Measurements from ENCODE around the gene ICOSLG.
"Not testable (repeated sequence)": the region's sequence is repeated elsewhere in the genome, so short reads cannot be mapped to it uniquely, and the experiment has no call there.

ICOSLG gene

DNA sequence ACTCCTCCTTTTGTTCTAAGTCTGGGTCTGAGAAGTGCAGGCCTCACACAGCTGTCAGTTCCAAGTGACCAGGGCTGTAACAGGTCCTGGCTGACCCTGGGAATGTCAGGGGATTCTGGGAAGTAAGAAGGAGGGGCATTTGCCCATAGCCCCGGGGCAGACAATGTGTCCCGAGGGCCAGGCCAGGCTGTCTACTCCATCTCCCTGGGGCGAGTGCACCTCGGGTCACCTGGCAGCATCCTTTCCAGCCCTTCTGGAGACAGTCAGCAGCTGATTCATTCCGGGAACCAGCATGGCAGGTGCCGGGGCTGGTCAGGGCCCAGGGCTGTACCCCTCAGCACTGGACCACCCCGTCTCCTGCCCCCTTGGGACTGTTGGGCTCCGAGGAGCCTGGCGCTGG, 13.1 kb downstream of the ICOSLG start:
- DNase-seq (ENCODE audit: low read depth in 3 of 3, low spot score in 1 of 3): not testable (repeated sequence)

GRCh38 chr21:44225605-44226004, 15.1 kb downstream of the ICOSLG start:
- DNase-seq (ENCODE audit: low read depth in 3 of 3, low spot score in 1 of 3): not testable (repeated sequence)

DNA sequence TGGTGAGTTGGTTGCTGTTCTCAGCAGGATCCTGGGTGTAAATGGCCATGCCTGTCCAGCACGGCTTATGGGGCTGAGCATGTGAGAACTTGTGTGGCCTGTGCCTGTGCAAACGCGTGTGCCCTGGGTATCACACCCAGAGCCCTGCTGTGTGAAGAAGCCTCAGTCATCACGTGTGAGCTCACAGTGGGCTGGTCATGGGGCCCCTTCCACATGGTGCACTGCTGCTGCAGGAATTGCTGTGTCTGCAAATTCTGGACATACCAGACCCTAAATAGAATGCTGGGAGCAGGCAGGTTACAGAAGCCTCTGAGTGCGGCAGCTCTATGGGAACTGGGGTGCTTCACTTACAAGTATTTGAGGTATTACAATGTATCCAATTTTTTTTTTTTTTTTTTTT, 17.4 kb downstream of the ICOSLG start:
- DNase-seq (ENCODE audit: low read depth in 3 of 3, low spot score in 1 of 3): not testable (repeated sequence)

DNA sequence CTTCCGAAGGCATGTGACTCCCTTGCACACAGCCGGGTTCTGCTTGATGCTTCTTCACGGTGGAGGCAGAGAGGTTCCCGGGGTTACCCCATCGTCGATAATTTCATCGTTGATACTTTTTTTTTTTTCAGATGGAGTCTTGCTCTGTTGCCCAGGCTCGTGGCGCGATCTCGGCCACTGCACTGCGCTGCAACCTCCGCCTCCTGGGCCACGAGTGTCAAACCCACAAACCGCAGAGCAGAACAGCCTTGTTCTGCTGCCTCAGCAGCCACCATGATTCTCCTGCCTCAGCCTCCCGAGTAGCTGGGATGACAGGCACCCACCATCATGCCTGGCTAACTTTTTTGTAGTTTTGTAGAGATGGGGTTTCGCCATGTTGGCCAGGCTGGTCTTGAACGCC, 20.1 kb downstream of the ICOSLG start:
- not testable (repeated sequence) for DNase-seq (ENCODE audit: low read depth in 3 of 3, low spot score in 1 of 3)

DNA sequence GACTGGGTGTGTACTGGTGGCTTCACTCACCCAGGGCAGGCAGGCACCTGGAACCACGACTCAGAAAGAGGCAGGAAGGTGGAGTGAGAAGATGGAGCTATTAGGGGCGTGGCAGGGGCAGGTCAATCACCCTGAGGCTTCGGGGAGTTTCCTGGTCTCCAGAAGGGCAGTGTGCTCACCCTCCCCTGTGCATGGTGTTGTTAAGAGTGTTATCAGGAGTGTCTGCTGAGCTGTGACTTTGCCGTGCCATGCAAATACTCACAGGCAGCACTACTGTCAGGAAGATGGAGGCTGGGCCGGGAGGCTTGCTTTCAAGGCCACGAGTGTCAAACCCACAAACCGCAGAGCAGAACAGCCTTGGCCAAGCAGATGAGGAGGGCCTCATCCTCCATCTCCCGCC, 22.3 kb downstream of the ICOSLG start:
- DNase-seq (ENCODE audit: low read depth in 3 of 3, low spot score in 1 of 3): not testable (repeated sequence)

GRCh38 chr21:44211978-44212377, 28.8 kb downstream of the ICOSLG start:
- not testable (repeated sequence) for DNase-seq (ENCODE audit: low read depth in 3 of 3, low spot score in 1 of 3)

DNA sequence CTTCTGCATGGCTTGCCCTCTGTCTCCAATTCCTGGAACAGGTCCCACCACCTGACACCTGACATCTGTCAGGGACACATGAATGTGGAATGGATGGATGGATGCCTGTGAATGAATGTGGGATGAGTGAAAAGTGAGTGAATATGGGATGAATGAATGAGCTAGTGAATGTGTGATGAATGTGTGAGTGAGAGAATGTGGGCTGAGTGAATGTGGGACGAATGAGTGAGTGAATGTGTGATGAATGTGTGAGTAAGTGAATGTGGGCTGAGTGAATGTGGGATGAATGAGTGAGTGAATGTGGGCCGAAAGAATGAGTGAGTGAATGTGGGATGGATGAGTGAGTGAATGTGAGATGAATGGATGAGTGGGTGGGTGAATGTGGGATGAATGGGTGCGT, 29.2 kb downstream of the ICOSLG start:
- not testable (repeated sequence) for DNase-seq (ENCODE audit: low read depth in 3 of 3, low spot score in 1 of 3)

GRCh38 chr21:44207860-44208646, 32.7 kb downstream of the ICOSLG start:
- DNase-seq (ENCODE audit: low read depth in 3 of 3, low spot score in 1 of 3): not testable (repeated sequence)

DNA sequence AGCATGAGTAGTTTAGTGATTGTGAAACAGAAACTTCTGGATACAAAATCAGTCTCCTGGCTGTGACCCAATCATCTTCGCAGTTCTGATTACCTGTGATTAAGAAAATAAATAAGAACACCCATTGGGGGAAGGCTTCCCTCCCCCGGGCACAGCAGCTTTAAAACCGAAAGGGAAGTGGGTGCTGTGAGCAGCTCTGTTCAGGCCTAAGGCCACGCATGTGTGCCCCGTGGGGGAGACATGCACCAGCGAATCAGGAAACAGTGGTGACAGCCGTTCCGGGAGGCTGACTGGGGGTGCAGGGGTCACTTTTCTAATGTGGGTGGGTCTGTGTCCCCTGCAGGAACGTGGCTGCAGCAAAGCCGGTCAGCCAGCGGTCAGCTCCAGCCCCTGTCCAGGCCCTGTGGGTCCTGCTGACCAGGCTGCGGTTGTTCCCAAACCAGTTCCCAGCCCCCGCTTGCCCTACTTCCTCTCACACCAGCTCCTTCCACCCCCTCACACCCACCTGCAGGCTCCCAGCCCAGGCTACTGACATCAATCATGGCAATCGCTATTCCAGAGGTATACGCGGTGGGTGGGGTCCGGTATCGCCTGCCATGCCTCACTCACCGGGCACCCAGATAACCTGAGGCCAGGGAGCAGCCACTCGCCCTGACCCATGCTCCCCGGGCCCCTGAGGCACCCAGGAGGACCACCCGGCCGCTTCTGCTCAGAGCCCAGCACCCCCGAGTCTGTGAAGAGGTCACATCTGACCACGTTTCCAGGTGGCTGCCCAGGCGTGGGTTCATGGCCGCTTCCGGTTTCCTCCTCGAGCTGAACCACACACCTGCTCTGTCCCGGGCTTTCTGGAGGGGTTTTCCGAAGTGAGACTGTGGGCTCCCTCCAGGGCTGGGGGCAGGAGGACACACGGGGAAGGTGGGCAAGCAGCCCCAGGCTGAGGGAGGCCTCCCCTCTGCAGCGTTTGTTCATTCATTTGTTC, 33.8 kb downstream of the ICOSLG start:
- DNase-seq (ENCODE audit: low read depth in 3 of 3, low spot score in 1 of 3): not testable (repeated sequence)

- DNase-seq (ENCODE audit: low read depth in 3 of 3, low spot score in 1 of 3): not testable (repeated sequence)
These were observed 34.6 kb downstream of the ICOSLG start for GRCh38 chr21:44206187-44206586.

DNA sequence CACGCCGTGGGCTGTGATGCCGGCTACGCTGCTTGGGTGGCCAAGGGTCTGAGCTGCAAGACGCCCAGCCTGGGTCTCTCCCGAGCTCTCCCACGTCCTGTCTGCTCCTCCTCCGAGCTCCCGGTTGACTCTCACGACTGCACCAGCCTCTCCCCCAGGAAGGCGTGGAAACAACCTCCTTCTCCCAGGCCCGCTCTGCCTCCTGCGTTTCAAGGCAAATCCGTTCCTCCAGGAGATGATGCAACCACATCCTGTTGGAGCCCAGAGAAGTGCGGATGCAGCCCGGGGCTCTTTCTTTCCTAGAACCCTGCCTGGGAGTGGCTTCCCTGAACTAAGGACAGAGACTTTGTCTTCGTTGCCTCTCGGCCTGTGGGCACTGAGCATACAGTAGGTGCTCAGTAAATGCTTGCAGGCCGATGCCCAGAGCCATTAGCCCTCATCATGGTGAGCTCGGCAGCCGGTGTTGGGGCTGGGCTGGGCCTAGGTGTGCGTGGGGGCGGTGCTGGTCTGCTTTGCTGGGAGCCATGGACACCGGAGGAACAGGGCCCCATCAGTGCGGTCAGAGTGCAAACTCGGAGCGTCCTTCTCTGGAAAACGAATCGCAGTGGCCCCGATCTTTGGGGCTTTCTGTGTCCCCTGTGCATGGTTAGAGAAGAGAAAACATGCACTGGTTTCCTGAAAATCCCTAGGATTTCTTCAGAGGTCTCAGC, 38.0 kb downstream of the ICOSLG start:
- not testable (repeated sequence) for DNase-seq (ENCODE audit: low read depth in 3 of 3, low spot score in 1 of 3)

DNA sequence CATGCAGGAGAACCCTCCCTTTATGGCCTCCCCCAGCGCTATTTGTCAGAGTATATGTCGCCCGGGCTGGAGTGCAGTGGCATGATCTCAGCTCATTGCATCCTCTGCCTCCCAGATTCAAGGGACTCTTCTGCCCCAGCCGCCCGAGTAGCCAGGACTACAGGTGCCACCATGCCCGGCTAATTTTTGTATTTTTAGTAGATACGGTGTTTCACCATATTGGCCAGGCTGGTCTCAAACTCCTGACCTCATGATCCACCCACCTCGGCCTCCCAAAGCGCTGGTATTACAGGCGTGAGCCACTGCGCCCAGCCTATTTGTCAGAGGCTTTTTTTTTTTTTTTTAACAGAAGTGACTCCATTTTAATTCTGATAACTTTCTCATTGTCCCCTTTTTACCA, 40.7 kb downstream of the ICOSLG start:
- not testable (repeated sequence) for DNase-seq (ENCODE audit: low read depth in 3 of 3, low spot score in 1 of 3)

DNA sequence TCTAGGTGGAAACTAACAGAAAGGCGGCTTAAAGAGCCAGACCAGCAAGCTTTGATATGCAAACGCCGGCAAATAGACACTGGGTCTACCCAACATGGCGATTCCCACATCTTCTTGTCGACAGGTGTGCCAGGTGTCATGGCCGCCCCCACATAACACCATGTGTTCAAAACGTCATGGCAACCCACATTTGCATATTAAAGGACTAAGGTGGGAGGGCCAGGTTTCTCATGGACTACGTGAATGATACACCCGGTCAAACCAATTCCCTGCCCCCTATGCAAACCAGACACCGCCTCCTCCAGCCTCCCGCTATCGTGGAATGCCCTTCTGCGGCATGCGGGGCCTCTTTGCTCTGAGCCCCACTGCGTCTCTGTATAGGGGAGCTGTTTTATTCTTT, 41.3 kb downstream of the ICOSLG start:
- DNase-seq (ENCODE audit: low read depth in 3 of 3, low spot score in 1 of 3): no peak

- DNase-seq (ENCODE audit: low read depth in 3 of 3, low spot score in 1 of 3): not testable (repeated sequence)
These were observed 43.6 kb downstream of the ICOSLG start for GRCh38 chr21:44197156-44197516.

- peak in 1 of 3 donors; percentile 39 for DNase-seq (ENCODE audit: low read depth in 3 of 3, low spot score in 1 of 3)
These were observed 44.3 kb downstream of the ICOSLG start for GRCh38 chr21:44196212-44197155.

DNA sequence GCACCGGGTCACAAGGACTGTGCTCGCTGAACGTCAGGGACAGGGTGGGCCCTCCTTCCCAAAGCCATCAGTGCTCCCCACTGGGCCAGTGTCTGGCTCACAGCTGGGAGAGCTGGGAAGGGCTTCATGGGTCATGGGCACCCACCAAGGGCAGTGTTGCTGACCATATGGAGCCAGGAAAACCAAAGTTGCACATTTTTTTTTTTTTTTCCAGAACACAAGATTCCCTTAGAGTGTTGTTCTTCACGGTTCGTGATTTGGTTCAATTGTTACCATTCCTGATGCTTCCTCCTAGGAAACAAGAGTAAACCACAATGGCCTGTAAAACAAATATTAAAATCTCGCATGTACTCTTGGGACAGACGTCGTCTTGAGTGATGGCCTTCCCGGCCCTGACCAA, 45.9 kb downstream of the ICOSLG start:
- not testable (repeated sequence) for DNase-seq (ENCODE audit: low read depth in 3 of 3, low spot score in 1 of 3)

DNA sequence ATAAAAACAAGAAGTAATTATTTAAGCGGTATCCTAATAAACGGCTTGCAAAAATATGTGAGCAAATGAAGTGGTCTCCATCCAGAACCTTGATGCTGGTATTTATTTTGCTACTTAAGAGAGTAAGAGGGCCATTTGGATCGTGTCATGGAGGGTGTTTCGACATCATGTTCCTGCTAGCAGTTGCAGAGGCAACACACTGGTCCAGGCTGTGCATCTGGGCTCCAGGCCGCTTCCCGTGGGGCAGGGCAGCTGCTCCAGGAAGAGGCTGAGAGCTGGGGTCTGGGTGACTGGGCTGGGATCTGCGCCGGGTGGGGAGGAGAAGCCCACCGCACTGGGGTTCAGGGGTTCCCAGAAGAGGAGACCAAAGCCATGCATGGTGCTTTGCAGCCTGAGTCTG, 46.3 kb downstream of the ICOSLG start:
- DNase-seq (ENCODE audit: low read depth in 3 of 3, low spot score in 1 of 3): not testable (repeated sequence)

DNA sequence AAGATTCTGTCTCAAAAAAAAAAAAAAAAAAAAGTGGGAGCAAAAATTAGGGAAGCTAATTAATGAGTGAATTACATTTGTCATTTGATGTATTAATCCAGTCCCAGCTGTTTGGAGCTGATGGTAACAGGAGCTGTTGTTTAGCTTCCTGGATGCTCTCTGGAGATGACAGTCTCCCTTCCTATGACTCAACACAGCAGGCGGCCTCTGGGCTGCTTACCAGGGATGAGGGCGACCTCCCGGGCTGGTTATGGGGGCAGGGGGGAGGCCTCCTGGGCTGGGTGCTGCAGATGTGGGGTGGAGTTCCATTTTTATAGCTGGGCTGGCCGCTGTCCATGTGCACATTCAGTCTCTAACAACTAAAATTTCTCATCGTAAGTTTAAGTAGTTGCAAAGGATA, 47.6 kb downstream of the ICOSLG start:
- DNase-seq (ENCODE audit: low read depth in 3 of 3, low spot score in 1 of 3): not testable (repeated sequence)

DNA sequence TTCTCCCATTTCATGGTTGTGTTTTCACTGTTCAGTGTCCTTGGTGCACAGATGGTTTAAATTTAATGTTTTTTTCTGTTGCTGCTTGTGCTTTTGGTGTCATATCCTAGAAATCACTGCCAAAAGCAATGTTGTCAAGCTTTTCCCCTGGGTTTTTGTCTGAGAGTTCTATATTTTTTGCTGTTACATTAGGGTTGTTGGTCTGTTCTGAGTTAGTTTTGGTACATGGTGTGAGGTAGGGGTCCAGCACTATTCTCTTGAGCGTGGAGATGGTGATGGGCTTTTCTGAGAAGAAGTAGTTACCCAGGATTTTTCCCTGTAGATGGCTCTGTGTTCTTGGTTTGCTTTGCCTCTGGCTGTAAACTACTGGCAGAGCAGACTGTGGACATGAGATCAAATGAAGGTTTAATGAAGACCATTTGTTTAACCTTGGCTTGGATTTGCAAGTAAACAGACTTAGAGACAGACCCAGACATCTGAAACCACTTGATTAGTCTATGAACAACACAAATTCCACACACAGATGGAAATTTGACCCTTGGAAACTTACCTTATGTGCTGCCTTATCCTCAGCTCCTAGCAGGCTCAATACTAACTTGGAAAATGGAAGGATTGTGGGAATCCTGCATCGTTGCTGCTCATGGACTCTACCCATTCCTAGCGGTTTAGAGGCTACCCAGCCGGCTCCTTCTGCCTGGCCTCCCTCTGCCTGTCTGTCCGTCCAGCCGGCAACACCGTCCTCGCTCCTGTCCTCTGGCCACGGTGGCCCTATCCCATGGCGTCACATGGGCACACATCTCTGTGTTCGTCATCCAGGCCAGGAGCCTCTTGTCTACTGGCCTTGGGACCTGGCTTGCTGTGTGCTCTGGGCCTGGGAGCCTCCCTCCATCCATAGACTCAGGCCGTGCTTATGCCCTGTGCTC, 50.1 kb downstream of the ICOSLG start:
- DNase-seq (ENCODE audit: low read depth in 3 of 3, low spot score in 1 of 3): not testable (repeated sequence)

All from stimulated activated CD4-positive, alpha-beta T cell treated with anti-CD3 and anti-CD28 coated beads, TNF-alpha, amount 100 ng/mL, for 1 hour (primary cell).